GM23338 (cell line): ENCODE data around the gene FANK1.

Source experiments
- EZH2 ChIP-seq: fragments of 200-600 bp; sonication (generic); IDR thresholded peaks from one replicate; pipeline ENCODE4 v1.8.0; 2017; ENCODE audit warnings: antibody characterized with exemption, mild to moderate bottlenecking, low read depth; ENCODE audit not compliant: unreplicated experiment
- JUNB ChIP-seq: IDR thresholded peaks from one replicate; pipeline ENCODE4 v1.6.1; 2016; ENCODE audit warnings: antibody characterized with exemption; ENCODE audit not compliant: unreplicated experiment
- NANOG ChIP-seq: IDR thresholded peaks from 2 replicates; pipeline ENCODE4 v1.6.1; 2016; ENCODE audit warnings: antibody characterized with exemption, borderline replicate concordance
- POLR2AphosphoS5 ChIP-seq: IDR thresholded peaks from 2 replicates; pipeline ENCODE4 v1.6.1; 2016; ENCODE audit warnings: antibody characterized with exemption, low read depth
- ZNF114 ChIP-seq: fragments of 250-450 bp; sonication (Bioruptor Pico); IDR thresholded peaks from 2 replicates; pipeline ENCODE4 v1.5.0; 2020; ENCODE audit warnings: mild to moderate bottlenecking, moderate library complexity
- TF ChIP-seq, protein P1 (sequence below), 2 experiments: fragments of 200-600 bp in 1 of 2; sonication (generic) in 1 of 2; conservative IDR thresholded peaks; 2 replicates each; pipeline versions ENCODE4 v1.5.1 to v1.6.1; 2016 to 2017; ENCODE audit warnings: antibody characterized with exemption in 2 of 2, low read depth in 2 of 2, mild to moderate bottlenecking in 2 of 2, moderate library complexity in 1 of 2
- TF ChIP-seq, protein P2 (sequence below): IDR thresholded peaks from one replicate; pipeline ENCODE4 v1.6.1; 2018; ENCODE audit warnings: antibody characterized with exemption; ENCODE audit not compliant: unreplicated experiment

- no peak for TF ChIP-seq POLR2AphosphoS5
- TF ChIP-seq, protein P1, sequence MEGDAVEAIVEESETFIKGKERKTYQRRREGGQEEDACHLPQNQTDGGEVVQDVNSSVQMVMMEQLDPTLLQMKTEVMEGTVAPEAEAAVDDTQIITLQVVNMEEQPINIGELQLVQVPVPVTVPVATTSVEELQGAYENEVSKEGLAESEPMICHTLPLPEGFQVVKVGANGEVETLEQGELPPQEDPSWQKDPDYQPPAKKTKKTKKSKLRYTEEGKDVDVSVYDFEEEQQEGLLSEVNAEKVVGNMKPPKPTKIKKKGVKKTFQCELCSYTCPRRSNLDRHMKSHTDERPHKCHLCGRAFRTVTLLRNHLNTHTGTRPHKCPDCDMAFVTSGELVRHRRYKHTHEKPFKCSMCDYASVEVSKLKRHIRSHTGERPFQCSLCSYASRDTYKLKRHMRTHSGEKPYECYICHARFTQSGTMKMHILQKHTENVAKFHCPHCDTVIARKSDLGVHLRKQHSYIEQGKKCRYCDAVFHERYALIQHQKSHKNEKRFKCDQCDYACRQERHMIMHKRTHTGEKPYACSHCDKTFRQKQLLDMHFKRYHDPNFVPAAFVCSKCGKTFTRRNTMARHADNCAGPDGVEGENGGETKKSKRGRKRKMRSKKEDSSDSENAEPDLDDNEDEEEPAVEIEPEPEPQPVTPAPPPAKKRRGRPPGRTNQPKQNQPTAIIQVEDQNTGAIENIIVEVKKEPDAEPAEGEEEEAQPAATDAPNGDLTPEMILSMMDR (conservative IDR thresholded peaks at IDR 0.05; ENCODE audit: low read depth in 2 of 2) = no peak
- no peak for TF ChIP-seq EZH2
- TF ChIP-seq, protein P2, sequence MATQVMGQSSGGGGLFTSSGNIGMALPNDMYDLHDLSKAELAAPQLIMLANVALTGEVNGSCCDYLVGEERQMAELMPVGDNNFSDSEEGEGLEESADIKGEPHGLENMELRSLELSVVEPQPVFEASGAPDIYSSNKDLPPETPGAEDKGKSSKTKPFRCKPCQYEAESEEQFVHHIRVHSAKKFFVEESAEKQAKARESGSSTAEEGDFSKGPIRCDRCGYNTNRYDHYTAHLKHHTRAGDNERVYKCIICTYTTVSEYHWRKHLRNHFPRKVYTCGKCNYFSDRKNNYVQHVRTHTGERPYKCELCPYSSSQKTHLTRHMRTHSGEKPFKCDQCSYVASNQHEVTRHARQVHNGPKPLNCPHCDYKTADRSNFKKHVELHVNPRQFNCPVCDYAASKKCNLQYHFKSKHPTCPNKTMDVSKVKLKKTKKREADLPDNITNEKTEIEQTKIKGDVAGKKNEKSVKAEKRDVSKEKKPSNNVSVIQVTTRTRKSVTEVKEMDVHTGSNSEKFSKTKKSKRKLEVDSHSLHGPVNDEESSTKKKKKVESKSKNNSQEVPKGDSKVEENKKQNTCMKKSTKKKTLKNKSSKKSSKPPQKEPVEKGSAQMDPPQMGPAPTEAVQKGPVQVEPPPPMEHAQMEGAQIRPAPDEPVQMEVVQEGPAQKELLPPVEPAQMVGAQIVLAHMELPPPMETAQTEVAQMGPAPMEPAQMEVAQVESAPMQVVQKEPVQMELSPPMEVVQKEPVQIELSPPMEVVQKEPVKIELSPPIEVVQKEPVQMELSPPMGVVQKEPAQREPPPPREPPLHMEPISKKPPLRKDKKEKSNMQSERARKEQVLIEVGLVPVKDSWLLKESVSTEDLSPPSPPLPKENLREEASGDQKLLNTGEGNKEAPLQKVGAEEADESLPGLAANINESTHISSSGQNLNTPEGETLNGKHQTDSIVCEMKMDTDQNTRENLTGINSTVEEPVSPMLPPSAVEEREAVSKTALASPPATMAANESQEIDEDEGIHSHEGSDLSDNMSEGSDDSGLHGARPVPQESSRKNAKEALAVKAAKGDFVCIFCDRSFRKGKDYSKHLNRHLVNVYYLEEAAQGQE = no peak
- no peak for TF ChIP-seq ZNF114 (CRISPR knock-in tag)
- TF ChIP-seq JUNB = no peak
- TF ChIP-seq NANOG = no peak
These were observed 110.5 kb downstream of the FANK1 start for GRCh38 chr10:126006906-126007305.
